GM04504 (cell line): Measurements from ENCODE around the gene STX1B.
"Not testable (repeated sequence)": the region's sequence is repeated elsewhere in the genome, so short reads cannot be mapped to it uniquely, and the experiment has no call there.

Experiments used
- DNase-seq: peaks from one replicate; pipeline ENCODE4 v3.0.0-alpha.2; 2012; ENCODE audit warnings: low read depth

The STX1B gene

GRCh38 chr16:31010585-31011325 lies at the start of gene STX1B:
Gene STX1B, minus strand, starts transcription at chr16:31010638. Its CDS starts 242 bp downstream, at chr16:31010396.
- no peak for DNase-seq

DNA sequence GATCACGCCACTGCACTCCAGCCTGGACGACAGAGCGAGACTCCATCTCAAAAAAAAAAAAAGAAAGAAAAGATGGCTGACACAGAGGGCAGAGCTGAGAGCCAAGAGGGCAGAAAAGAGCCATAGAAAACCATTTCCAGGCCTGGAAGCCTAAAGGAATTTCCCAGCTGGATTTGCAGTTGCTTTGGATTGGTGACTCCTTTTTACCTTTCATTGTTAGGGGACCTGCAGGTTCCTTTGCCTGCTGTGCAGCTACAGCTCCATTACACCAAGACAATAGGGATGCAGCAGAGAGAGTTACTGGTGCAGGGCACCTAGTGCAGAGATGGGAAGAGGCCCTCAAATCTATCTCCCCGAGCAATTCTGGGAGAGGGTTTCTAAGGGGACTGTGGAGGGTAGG lies 45.2 kb upstream of the STX1B start:
- no peak for DNase-seq

DNA sequence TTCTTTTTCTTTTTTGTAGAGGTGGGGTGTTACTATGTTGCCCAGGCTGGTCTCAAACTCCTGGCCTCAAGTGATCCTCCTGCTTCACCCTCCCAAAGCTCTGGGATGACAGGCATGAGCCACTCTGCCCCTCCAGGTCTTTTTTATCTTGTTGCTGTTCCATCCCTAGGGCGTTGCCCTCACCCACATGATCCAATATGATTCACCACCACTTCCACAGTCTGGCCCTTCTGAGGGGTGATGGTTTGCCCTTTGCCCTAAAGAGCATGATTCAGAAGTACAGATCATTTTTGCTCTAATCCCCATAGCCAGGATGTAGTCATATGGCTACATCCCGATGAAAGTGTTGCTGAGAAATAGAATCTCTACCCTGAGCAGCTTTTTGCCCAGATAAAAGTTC lies 41.7 kb upstream of the STX1B start:
- peak; percentile 91 for DNase-seq

GRCh38 chr16:31050280-31051030 lies 40.0 kb upstream of the STX1B start:
- no peak for DNase-seq

GRCh38 chr16:31043898-31044481 lies 33.6 kb upstream of the STX1B start:
- DNase-seq: no peak

DNA sequence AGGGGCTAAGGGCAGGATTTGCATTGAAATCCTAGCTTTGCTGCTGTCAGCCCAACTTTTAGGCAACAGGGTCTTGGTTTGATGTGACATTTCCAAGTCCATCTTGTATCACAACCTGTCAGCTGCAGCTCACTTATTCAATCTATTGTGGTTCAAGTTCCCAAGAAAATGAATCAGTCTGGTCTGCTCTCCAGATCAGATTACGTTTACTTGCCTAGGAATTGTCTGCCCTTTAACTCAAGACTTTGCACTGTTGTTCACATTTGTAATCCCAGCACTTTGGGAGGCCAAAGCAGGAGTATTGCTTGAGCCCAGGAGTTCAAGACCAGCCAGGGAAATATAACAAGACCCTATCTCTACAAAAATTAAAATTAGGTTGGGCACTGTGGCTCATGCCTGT lies 32.9 kb upstream of the STX1B start:
- DNase-seq: no peak

GRCh38 chr16:31042866-31043265 lies 32.4 kb upstream of the STX1B start:
- DNase-seq: no peak

DNA sequence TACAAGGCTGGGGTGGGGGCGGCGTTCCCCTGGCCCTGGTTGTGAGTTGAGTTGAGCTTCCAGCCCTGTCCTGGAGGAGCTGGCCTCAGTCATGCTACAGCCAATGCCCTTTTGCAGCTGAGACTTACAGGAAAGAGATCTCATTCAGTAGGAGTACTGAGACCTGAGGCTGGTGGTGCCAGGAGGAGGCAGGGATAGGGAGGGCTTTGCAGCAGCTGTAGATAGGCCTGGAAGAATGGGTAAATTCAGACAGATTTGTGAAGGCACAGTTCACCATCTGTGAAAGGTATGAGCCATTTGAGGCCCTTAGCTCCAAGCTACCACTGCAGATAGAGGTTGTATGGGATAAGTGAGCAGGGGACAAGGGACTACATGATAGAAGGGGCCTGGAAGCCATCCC lies 28.6 kb upstream of the STX1B start:
- no peak for DNase-seq

DNA sequence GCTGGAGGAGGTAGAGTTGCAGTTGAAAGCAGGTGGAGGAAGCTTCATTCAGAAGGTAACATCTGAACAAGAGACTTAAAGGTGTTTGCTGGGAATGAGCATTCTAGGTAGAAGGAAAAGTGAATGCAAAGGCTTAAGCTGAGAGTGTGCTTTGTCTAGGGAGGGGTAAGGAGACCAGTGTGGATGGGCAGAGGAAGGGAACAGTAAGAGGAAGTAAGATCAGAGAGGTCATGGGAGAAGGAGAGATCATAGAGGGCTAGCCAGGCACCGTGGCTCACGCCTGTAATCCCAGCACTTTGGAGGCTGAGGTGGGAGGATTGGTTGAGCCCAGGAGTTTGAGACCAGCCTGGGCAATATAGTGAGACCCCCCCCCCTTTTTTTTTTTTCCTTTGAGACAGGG lies 26.3 kb upstream of the STX1B start:
- DNase-seq: no peak

- peak; percentile 65 for DNase-seq
Observed at GRCh38 chr16:31033709-31034492, 23.5 kb upstream of the STX1B start.

DNA sequence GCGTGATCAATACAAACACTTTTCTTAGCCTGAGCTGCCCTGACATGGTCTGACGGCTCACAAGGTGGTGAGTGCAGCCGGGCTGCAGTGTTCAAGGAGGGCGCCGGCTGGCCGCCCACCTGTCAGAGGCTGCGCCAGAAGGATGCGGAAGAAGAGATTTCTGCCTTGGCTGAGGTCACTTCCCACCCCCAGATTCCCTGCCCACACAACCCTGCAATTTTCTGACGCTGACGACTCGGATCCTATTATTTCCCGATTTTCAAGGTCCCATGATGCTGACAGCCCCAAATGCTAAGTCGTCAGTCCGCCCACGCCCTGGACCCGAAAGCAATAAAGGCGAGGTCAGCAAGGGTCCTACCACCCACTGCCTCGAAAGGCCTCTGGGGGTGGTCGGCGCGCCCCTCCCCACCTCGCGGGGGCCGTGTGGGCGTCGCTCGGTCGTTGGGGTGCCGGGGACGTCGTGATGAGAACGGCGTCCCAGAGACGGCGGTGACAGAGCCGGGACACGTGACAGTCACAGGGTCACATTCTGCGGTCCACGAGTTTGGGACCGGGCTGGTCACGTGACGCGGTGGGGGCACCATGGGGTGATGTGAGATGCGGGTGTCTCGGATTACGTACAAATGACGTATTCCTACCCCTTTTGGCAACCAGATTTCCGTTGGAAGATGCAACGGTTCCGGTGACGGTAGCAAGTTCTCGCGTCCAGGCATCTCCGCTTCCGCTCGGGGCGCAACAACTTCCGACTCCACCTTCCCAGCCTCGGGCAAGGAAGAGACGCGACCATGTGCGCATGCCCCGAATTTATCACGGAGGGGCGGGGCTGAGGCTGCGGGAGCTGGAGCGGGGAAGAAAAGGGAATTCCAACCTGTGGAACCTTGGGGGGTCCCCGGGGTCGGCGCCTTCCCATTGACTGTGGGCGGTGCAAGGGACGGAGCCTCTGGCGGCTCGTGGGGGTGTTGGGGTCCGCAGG lies 22.6 kb upstream of the STX1B start, which contains the start of gene STX4:
Gene STX4, plus strand, starts transcription at position 823 of the 973 bp plus-strand sequence. CDS start 248 bp downstream, outside the sequence.
- DNase-seq: peak; percentile 93

DNA sequence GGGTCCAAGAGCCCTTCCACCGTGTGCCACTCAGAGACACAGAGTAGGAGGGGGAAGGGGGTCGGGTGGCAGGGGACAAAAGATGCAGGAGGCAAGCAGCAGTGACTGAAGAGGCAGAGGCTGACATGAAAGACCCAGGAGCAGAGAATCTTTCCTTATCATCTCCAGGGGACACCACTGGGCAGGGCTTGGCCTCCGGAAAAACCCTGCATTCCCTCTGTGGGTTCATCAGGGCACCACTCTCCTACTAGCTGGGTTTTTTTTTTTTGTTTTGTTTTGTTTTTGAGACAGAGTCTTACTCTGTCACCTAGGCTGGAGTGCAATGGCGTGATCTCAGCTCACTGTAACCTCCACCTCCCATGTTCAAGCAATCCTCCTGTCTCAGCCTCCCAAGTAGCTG lies 20.8 kb upstream of the STX1B start:
- DNase-seq: no peak

DNA sequence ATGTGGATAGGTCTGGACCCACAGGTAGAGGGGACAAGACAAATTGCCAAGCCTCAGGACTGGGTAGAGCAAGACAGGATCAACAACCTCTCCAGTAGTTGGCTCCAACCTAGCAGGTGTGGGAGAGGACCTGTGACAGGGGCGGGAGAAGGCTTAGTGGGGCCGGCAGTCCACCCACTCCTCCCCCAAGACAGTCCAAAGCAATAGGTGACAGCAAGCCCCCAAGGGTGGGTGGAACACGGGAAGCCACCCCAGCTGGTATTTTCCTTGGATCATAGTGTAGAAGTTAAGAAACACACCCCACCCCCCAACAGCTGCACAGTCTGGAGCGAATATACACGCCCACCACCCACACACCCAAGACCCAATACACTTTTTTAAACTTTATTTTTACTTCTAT lies 18.8 kb upstream of the STX1B start:
- DNase-seq: no peak

- DNase-seq: no peak
Observed at GRCh38 chr16:31025339-31025738, 14.9 kb upstream of the STX1B start.

- no peak for DNase-seq
Observed at GRCh38 chr16:31023627-31024226, 13.3 kb upstream of the STX1B start.

- DNase-seq: no peak
Observed at GRCh38 chr16:31023252-31023602, 12.8 kb upstream of the STX1B start.

DNA sequence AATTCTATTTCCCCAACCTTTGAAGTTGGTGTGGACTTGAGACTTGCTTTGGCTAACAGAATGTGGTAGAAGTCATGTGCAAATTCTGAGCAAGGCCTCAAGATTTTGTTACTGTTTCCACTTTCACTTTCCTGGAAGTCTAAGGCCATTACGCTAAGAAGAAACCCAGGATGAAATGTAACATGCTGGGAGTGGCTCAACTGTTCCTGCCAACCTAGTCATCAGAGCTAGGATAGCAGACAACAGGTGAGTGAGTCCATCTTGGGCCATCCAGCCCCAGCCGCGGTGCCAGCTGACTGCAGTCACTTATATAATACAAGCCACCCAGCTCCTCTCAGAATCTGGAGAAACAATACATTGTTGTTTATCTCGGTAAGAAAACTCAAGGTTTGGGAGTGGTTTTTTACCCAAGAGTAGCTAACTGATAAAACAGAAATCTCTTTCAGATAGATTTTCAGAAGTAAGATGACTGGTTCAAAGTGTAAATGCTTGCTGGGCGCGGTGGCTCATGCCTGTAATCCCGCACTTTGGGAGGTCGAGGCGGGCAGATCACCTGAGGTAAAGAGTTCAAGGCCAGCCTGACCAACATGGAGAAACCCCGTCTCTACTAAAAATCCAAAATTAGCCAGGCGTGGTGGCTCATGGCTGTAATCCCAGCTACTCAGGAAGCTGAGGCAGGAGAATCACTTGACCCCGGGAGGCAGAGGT lies 12.3 kb upstream of the STX1B start:
- DNase-seq: no peak

DNA sequence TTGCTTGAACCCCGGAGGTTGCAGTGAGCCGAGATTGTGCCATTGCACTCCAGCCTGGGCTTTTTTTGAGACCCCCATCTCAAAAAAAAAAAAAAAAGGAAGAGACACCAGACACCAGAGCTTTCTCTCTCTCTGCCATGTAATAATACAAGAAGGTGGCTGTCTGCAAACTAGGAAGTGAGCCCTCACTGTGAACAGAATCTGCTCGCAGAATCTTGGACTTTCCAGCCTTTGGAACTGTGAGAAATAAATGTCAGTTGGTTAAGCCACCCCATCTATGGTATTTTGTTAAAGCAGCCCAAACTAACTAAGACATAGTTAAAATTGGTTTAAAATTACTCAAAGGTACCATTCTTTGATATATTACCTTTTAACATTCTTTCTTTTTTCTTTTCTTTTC lies 10.1 kb upstream of the STX1B start:
- no peak for DNase-seq

DNA sequence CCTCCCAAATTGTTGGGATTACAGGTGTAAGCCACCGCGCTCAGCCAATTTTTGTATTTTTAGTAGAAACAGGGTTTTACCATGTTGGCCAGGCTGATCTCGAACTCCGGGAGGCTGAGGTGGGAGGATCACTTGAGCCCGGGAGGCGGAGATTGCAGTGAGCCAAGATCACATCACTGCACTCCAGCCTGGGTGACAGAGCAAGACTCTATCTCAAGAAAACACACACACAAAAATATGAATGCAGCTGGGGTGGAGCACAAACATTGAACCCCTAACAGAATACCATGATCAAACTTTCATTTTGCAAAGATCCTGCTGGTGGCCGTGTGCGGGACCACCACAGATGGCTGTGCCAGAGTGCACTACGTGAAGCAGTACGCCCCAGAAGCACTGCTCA lies 7.3 kb upstream of the STX1B start:
- not testable (repeated sequence) for DNase-seq

DNA sequence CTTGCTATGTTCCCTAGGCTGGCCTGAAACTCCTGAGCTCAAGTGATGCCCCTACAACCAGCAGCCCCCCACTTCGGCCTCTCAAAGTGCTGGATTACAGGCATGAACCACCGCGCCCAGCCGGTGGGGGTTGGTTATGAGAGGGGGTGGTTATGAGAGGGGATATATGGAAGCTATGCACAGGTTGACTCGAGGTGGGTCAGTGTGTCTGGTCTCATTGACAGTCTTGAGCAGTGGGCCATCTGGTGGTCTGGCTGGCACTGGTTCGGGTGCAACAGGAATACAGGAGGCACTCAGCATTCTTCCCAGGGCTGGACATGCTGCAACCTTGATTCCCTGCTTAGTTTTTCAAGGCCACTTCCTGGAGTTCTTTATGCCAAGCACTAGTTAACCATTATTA lies 5.6 kb upstream of the STX1B start:
- no peak for DNase-seq
